Spleen (tissue), 11 donors: ENCODE data around the gene SIRT7. TPM values are rescaled to one million over a fixed set of nuclear protein-coding genes. Genes with fewer than 3 reads are reported as not detected.

ENCODE experiments used
- DNase-seq: peaks from one replicate; pipeline ENCODE4 v3.0.0-alpha.2; 2020
- H3K27ac ChIP-seq, 8 donors: fragments of 200-600 bp; sonication (generic) in 7 of 8; 1 replicate in 4 of 8; 2 replicates in 4 of 8; pipeline versions ENCODE4 v1.5.0 to v1.8.0; 2016 to 2021; ENCODE audit warnings: inconsistent platforms in 4 of 8, mild to moderate bottlenecking in 4 of 8, moderate library complexity in 1 of 8
- H3K27me3 ChIP-seq, 7 donors: fragments of 200-600 bp; sonication (generic) in 6 of 7; replicated peaks in 1 of 7; 1 replicate in 4 of 7; 2 replicates in 3 of 7; pipeline versions ENCODE4 v1.5.0 to v1.8.0; 2016 to 2021; ENCODE audit warnings: inconsistent platforms in 3 of 7, mild to moderate bottlenecking in 1 of 7
- H3K36me3 ChIP-seq, 6 donors: fragments of 200-600 bp; sonication (generic) in 5 of 6; 1 replicate in 4 of 6; 2 replicates in 2 of 6; pipeline versions ENCODE4 v1.5.0 to v1.8.0; 2016 to 2021; ENCODE audit warnings: inconsistent platforms in 2 of 6
- H3K4me1 ChIP-seq, 6 donors: fragments of 200-600 bp; sonication (generic) in 5 of 6; 1 replicate in 3 of 6; 2 replicates in 3 of 6; pipeline versions ENCODE4 v1.5.0 to v1.8.0; 2016 to 2021; ENCODE audit warnings: inconsistent platforms in 3 of 6
- H3K4me3 ChIP-seq, 8 donors: fragments of 200-600 bp; sonication (generic) in 7 of 8; 1 replicate in 4 of 8; 2 replicates in 4 of 8; pipeline versions ENCODE4 v1.5.0 to v1.8.0; 2016 to 2021; ENCODE audit warnings: inconsistent platforms in 4 of 8, mild to moderate bottlenecking in 4 of 8, moderate library complexity in 2 of 8
- H3K9me3 ChIP-seq, 8 donors: fragments of 200-600 bp; sonication (generic) in 7 of 8; 1 replicate in 4 of 8; 2 replicates in 4 of 8; pipeline versions ENCODE4 v1.5.0 to v1.8.0; 2016 to 2021; ENCODE audit warnings: inconsistent platforms in 4 of 8
- POLR2A ChIP-seq, 3 donors: fragments of 450-650 bp; IDR thresholded peaks; one replicate each; pipeline ENCODE4 v1.5.1; 2017; ENCODE audit warnings: antibody characterized with exemption in 3 of 3, mild to moderate bottlenecking in 1 of 3
- POLR2AphosphoS5 ChIP-seq, 3 donors: sonication (generic); formaldehyde crosslinking; IDR thresholded peaks; one replicate each; pipeline ENCODE4 v1.5.1; 2017; ENCODE audit warnings: antibody characterized with exemption in 3 of 3
- WGBS, 5 donors: extraction: QIAGEN DNeasy Blood & Tissue Kit in 3 of 5; methylation state at CpG; one replicate each; pipeline versions ENCODE4 v1.1.5 to v1.1.7; 2013 to 2018; 5-methylcytosine and 5-hydroxymethylcytosine counted together
- intact Hi-C: fragments of 100-400 bp; cut with DNase I; formaldehyde crosslinking; loops from one replicate; pipeline ENCODE4 v1.15.0; 2023; ENCODE audit warnings: low total_unique reads
- polyA plus RNA-seq, 3 donors: library from polyadenylated mRNA; stranded (reverse); fragments of 200-250 nt; gene quantifications; one replicate each; pipeline ENCODE4 v1.2.1, GENCODE V29; 2013
- total RNA-seq, 7 donors: library from RNA; depleted of rRNA in 3 of 7; stranded (reverse); fragments of >200 nt in 3 of 7; fragmentation: NEBNext Ultra II Directional in 4 of 7; extraction: Animal tissue kit (Norgen Biotek cat#: 25700) in 4 of 7; gene quantifications; one replicate each; pipeline versions ENCODE4 v1.1.0 to v1.2.1, GENCODE V29; 2016 to 2021
- TF ChIP-seq, protein P1 (sequence below), 11 experiments: fragments of 200-600 bp in 7 of 11; fragments of 450-650 bp in 4 of 11; sonication (generic) in 4 of 11; IDR thresholded peaks in 8 of 11; conservative IDR thresholded peaks in 3 of 11; 1 replicate in 7 of 11; 2 replicates in 4 of 11; pipeline versions ENCODE4 v1.4.0 to v1.8.0; 2016 to 2021; ENCODE audit warnings: antibody characterized with exemption in 11 of 11, inconsistent platforms in 4 of 11, mild to moderate bottlenecking in 1 of 11
- donor health status: healthy with polysubstance abuse.
- donor health status: DM: no; HTN: no; CAD: no; lungs with moderate emphysema.
- donor health status: DM: no; HTN: no; CAD: no.
- donor health status: Bipolar disorder and iron deficiency.
- donor health status: healthy.
- donor health status: DM: no; HTN: no; CAD: no.
- donor health status: DM: yes; HTN: yes; CAD: no.

Gene SIRT7
- total and polyA plus RNA-seq, 10 donors, result 28.5 to 54.5 (median 39.1) TPM

DNA sequence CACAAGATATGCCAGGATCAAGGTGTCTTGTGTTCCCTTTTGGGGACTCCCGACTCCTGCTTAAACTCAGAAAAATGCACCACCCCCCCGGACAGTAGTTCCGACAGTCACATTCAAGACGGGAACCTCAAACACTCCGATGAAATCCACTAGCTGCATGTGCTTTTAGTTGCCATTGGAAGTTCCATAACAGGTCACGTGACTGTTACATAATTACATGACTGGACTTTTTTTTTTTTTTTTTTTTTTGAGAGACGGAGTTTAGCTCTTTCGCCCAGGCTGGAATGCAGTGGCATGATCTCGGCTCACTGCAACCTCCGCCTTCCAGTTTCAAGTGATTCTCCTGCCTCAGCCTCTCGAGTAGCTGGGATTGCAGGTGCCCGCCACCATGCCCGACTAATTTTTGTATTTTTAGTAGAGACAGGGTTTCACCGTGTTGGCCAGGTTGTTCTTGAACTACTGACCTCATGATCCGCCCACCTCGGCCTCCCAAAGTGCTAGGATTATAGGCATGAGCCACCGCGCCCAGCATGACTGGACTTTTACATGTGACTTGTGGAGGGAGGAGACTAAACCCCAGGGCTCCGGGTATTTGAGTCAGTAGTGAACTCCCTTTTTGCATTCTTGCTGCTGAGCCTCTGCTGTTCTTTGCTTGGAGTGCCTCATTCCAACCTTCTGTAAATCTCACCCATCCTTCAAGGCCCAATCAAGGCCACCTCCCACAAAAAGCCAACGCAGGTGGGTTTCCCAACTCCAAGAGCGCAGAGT is 1.6 kb downstream of the SIRT7 start:
- no peak for TF ChIP-seq POLR2A (IDR thresholded peaks at IDR 0.05)
- TF ChIP-seq, protein P1, sequence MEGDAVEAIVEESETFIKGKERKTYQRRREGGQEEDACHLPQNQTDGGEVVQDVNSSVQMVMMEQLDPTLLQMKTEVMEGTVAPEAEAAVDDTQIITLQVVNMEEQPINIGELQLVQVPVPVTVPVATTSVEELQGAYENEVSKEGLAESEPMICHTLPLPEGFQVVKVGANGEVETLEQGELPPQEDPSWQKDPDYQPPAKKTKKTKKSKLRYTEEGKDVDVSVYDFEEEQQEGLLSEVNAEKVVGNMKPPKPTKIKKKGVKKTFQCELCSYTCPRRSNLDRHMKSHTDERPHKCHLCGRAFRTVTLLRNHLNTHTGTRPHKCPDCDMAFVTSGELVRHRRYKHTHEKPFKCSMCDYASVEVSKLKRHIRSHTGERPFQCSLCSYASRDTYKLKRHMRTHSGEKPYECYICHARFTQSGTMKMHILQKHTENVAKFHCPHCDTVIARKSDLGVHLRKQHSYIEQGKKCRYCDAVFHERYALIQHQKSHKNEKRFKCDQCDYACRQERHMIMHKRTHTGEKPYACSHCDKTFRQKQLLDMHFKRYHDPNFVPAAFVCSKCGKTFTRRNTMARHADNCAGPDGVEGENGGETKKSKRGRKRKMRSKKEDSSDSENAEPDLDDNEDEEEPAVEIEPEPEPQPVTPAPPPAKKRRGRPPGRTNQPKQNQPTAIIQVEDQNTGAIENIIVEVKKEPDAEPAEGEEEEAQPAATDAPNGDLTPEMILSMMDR (IDR thresholded peaks at IDR 0.05 in 8 of 11, conservative IDR thresholded peaks at IDR 0.05 in 3 of 11), result no peak
- TF ChIP-seq POLR2AphosphoS5 (IDR thresholded peaks at IDR 0.05), result no peak
- WGBS, 5 donors, result 75 to 85% (median 77%) methylated on average over 21 of the region's 21 CpGs
- H3K27ac ChIP-seq, result no peak overlapping the region
- no peaks in the 10 kb centered on the region for H3K9me3 ChIP-seq
- peaks cover 2 to 72% (median 49%) of the 10 kb centered on the region in 6 donors for H3K36me3 ChIP-seq
- H3K4me3 ChIP-seq, result peak overlapping the region in 6 of 8 donors; percentile 70 to 99 (median 95)
- peaks cover 18 to 75% (median 49%) of the 10 kb centered on the region in 6 donors for H3K4me1 ChIP-seq
- DNase-seq, result no peak
- intact Hi-C loops, result no loop called here
- no peaks in the 10 kb centered on the region for H3K27me3 ChIP-seq

DNA sequence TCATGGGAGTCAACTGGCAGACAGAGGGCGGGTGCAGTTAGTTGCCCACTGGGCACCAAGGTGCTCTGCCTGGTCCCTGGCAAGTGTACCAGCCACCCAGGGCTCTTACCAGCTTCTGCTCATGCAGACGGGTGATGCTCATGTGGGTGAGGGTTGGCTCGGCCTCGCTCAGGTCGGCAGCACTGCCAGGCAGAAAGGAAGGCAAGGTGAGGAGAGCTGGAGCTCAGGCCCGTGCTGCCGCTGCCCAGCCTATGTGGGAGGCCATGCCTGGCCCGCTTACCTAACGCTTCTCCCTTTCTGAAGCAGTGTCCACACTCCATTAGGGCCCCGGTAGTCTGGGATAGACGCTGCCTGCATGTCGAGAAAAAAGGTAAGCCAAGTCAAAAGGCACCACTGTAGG is 2.6 kb downstream of the SIRT7 start:
- TF ChIP-seq POLR2AphosphoS5 (IDR thresholded peaks at IDR 0.05) (no peak), POLR2A (IDR thresholded peaks at IDR 0.05) (no peak)
- TF ChIP-seq, protein P1 (IDR thresholded peaks at IDR 0.05 in 8 of 11, conservative IDR thresholded peaks at IDR 0.05 in 3 of 11), result no peak
- WGBS, 5 donors, result 92 to 96% (median 94%) methylated on average over 11 to 12 of the region's 12 CpGs
- Histone ChIP-seq H3K9me3 (no peaks in the 10 kb centered on the region), H3K4me3 (no peak overlapping the region), H3K36me3 (peaks cover 2 to 61% (median 42%) of the 10 kb centered on the region in 6 donors), H3K4me1 (peaks cover 21 to 70% (median 46%) of the 10 kb centered on the region in 6 donors), H3K27ac (no peak overlapping the region), H3K27me3 (no peaks in the 10 kb centered on the region)
- intact Hi-C loops, result no loop called here
- no peak for DNase-seq

DNA sequence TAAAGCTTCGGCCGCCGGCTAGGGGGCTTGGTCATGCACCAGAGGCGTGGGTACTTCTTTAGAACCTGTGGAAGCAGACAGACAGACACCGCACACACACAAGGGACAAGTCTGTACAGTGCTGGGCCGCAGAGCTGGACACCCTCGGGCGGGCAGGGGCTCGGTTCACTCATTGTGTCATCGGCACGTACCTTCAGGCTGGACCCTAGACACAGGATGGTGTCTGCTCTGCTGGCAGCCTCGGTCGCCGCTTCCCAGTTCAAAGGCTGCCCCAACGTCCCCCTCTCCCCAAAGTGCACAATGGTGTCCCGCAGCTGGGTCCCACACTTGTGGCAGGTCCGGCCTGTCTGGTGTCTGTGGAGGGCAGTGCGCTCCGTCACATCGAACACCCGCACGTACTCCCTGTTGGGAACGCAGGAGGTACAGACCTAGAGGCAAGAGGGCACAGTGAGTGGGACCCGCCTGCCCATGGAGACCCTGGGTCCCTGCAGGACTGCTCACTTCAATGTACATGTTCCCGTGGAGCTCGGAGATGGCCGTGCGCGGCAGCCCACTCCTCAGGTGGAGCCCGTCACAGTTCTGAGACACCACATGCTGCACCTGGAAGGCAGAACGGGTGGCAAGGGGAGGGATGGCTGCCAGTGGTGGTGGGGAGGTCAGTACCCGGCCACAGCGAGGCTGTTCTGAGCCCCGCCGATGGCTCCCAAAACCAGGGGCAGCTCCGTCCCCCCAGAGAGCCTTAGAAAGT is 3.7 kb downstream of the SIRT7 start:
- no peak overlapping the region for H3K27ac ChIP-seq
- no peak overlapping the region for H3K4me3 ChIP-seq
- TF ChIP-seq POLR2AphosphoS5 (IDR thresholded peaks at IDR 0.05) (no peak), POLR2A (IDR thresholded peaks at IDR 0.05) (no peak)
- TF ChIP-seq, protein P1 (IDR thresholded peaks at IDR 0.05 in 8 of 11, conservative IDR thresholded peaks at IDR 0.05 in 3 of 11), result no peak
- no peaks in the 10 kb centered on the region for H3K9me3 ChIP-seq
- no peaks in the 10 kb centered on the region for H3K27me3 ChIP-seq
- H3K36me3 ChIP-seq, result peaks cover 2 to 52% (median 39%) of the 10 kb centered on the region in 6 donors
- DNase-seq, result no peak
- intact Hi-C loops, result no loop called here
- peaks cover 26 to 70% (median 51%) of the 10 kb centered on the region in 6 donors for H3K4me1 ChIP-seq
- WGBS, 5 donors, result 95 to 98% (median 97%) methylated on average over 23 to 36 of the region's 36 CpGs
